ENCODE measurements around the gene ULK4. TPM values are rescaled to one million over a fixed set of nuclear protein-coding genes. Genes with fewer than 3 reads are reported as not detected.

Gene ULK4
- total and polyA plus RNA-seq, 2 of the 8 experiments (the other 6 are each of a cell fraction or from before 2014, with no cell fraction given): 3.0 to 10.8 TPM

GRCh38 chr3:41846850-41847249 lies 115.1 kb downstream of the ULK4 start (continued):
- TF ChIP-seq CHD7 (IDR thresholded peaks at IDR 0.05; ENCODE audit: insufficient replicate concordance, low read length) (no peak), KDM5A (IDR thresholded peaks at IDR 0.05; ENCODE audit: low read length) (no peak), POLR2A (IDR thresholded peaks at IDR 0.05; ENCODE audit: control extremely low read depth in 1 of 2, low read depth in 2 of 2, low read length in 2 of 2) (no peak), RAD21 (IDR thresholded peaks at IDR 0.05 in 1 of 2, conservative IDR thresholded peaks at IDR 0.05 in 1 of 2; ENCODE audit: low read depth in 2 of 2, low read length in 2 of 2) (no peak), ZNF274 (IDR thresholded peaks at IDR 0.05; ENCODE audit: borderline replicate concordance, extremely low read depth, low read length) (no peak), SP4 (IDR thresholded peaks at IDR 0.05; ENCODE audit: low read length) (no peak), KDM1A (IDR thresholded peaks at IDR 0.05; ENCODE audit: borderline replicate concordance, low read length) (no peak)

Measured in H1 (cell line).